Skin epidermis (tissue), 12 donors: ENCODE measurements around the gene SYT2.
A peak's percentile ranks its signal among the peaks of the same experiment; 100 is the strongest.
"Not testable (repeated sequence)": the region's sequence is repeated elsewhere in the genome, so short reads cannot be mapped to it uniquely, and the experiment has no call there.

ENCODE experiments used
- H3K27ac ChIP-seq, 21 experiments: fragments of 200-600 bp; sonication (generic) in 11 of 21; one replicate each; pipeline ENCODE4 v1.5.0; 2020; ENCODE audit warnings: mild to moderate bottlenecking in 3 of 21, inconsistent platforms in 2 of 21, moderate library complexity in 2 of 21
- H3K4me3 ChIP-seq, 7 experiments: fragments of 200-600 bp; sonication (generic) in 2 of 7; one replicate each; pipeline ENCODE4 v1.5.0; 2020; ENCODE audit warnings: inconsistent platforms in 2 of 7, mild to moderate bottlenecking in 2 of 7, moderate library complexity in 1 of 7

Gene SYT2

DNA sequence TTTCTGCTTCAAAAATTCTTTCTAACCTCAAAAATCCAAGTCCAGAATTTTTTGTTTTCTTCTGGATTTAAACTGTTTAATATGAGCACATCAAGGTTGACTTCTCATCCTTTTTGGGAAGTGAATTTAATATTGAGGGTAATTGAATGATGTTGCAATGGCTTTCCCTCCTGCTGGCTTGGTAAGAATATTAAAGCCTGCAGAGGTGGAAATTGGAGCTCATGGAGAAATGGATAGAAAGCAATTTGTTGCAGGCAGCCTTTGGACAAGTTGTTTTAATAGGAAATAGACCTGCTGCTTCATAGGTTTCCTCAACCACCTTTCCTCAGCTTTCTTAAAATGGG lies 124.7 kb downstream of the SYT2 start:
- Histone ChIP-seq H3K27ac (peak overlapping the region in 1 of 21 experiments; percentile 18), H3K4me3 (no peak overlapping the region)

DNA sequence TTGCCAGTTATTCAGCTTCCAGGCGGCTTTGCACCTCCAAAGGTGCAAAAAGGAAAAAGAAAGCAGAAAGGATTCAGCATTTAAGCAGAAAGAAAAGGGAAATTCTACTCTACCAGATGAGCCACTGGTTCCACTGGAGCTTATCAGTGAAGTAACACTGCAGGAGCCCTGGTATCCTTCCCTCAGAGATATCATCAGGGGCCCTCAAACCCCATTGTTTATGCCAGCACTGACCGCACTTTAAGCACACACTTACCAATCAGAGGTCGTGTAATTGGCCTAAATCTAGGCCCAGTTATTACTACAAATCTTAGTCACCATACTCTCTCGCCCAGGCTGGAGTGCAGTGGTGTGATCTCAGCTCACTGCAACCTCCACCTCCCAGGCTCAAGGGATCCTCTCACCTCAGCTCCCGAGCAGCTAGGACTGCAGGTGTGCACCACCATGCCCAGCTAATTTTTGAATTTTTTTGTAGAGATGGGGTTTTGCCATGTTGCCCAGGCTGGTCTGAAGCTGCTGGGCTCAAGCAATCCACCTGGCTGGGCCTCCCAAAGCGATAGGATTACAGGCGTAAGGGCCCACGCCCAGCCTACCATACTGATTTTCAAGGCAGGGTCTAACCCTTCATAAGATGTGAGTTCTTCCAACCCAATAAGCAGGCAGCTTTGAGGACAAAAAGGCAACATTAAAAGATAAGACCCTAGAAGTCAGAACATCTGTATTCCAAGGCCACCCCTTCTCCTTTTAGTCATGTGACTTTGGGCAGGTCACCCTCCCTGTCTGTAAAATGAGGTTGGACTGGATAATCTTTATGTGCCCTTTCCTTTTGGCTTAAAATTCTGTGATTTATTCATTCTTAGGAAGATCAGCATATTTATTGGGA lies 125.3 kb downstream of the SYT2 start:
- no peak overlapping the region for H3K27ac ChIP-seq
- H3K4me3 ChIP-seq = no peak overlapping the region

DNA sequence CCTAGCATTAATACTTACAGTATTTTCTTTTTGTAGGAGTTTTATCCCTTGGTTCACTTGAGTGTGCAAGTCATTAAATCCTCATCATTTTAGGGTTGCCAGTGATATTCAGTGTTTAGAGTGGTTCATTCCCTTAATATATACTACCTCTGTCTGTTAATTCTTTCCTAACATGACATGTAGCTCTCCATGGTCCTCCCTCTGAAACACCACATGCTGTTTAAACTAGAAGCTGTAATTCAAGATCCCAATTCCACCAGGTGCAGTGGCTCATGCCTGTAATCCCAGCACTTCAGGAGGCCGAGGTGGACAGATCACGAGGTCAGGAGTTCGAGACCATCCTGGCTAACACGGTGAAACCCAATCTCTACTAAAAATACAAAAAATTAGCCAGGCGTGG lies 127.9 kb downstream of the SYT2 start:
- H3K4me3 ChIP-seq = not testable (repeated sequence)

DNA sequence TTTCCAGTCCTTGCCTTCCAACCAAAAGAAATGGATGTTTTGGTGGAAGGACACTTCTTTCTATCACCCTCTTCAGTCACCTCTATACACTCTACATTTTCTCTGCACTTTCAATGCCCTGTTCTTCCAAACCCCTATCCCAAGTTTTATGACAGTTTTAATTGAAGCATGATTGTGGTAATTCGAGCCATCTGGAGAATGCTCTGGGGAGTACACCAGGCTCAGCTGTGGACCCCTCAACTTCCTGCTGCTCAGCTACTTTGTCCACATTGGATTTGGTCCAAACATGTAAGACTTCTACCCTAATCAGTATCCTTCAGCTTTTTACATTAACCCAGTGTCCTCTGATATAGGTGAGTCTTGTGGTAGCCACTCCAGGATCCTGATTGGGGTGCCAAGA lies 129.6 kb downstream of the SYT2 start:
- H3K27ac ChIP-seq = no peak overlapping the region
- H3K4me3 ChIP-seq = no peak overlapping the region

More for the DNA sequence above, 127.9 kb downstream of the SYT2 start:
- H3K27ac ChIP-seq = not testable (repeated sequence)

DNA sequence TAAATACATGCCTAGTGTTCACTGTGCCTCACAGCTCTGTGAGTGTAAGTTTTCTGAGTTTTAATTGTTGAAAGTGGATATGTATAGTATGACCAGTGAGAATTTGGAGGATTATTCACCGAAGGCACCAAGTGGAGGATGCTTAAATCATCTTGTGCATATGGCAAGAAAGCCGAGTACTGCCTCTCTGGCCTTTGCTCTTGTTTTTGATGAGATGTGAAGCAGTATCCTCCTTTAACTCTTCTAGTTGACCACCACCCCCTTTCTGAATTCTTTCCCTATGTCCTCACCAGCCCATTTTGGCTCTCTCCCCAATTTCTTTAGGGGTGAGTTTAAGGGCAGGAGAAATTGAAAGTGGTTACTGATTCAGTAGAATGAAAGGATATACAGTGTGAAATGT lies 130.4 kb downstream of the SYT2 start:
- H3K4me3 ChIP-seq = no peak overlapping the region
- H3K27ac ChIP-seq = peak overlapping the region in 2 of 21 experiments; percentile 10 to 15

DNA sequence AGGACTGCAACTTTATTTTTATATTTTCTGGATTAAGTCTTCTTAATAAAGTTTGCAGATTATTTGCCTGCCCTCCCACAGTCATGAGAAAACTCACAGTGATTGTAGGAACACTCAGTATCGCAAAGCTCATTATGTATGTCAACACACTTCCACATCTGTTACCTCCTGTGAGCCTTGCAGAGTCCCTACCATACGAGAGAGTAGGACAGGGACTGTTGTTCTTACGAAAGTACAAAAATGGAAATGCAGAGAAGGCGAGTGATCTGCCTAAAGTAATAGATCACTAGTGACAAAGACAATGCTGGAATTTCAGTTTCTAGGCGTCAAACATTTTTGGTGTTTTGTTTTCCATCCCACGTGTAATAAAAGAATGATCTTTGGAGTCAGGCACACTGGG lies 131.7 kb downstream of the SYT2 start:
- Histone ChIP-seq H3K4me3 (no peak overlapping the region), H3K27ac (peak overlapping the region in 12 of 21 experiments; percentile 0 to 48 (median 21))

DNA sequence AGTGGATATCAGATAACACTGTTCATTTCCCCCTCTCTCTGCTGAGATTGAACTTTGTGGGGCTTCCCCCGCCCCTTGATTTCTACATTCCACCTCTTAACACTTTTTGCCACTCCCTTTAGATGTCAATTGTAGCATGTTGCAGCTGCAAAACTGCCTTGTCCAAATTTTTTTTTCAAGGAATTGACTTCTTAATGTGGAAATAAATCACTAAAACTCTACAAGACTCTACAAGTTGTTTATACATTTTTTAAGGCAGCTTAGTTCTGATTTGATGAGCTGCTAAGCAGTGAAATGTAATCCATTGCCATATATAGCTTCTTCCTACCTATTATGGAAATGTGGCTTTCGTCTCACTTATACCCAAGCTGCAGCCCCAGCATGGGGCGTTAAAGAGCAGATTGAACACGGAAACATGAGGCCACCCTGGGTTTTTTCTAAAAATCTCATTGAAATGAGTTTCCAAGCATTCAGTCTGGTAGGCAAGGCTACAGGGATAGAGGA lies 132.2 kb downstream of the SYT2 start:
- Histone ChIP-seq H3K27ac (peak overlapping the region in 17 of 21 experiments; percentile 3 to 75 (median 42)), H3K4me3 (no peak overlapping the region)

DNA sequence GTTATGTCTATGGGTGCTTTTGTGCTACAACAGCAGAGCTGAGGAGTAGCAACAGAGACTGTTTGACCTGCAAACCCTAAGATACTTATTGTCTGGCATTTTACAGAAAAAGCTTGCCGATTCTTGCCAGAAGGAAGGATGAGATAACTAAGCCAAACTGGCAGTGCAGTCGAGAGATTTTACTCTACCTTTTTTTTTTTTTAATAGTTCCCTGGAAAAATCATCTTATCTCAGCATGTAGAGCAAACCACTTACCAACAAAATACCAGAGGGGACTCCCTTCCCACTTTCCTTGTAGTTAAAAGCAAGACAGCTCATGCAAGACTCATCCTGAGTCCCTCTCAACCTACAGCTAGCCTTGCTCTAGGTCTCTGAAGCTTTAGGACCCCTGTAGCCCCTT lies 132.9 kb downstream of the SYT2 start:
- peak overlapping the region in 16 of 21 experiments; percentile 8 to 75 (median 52) for H3K27ac ChIP-seq

DNA sequence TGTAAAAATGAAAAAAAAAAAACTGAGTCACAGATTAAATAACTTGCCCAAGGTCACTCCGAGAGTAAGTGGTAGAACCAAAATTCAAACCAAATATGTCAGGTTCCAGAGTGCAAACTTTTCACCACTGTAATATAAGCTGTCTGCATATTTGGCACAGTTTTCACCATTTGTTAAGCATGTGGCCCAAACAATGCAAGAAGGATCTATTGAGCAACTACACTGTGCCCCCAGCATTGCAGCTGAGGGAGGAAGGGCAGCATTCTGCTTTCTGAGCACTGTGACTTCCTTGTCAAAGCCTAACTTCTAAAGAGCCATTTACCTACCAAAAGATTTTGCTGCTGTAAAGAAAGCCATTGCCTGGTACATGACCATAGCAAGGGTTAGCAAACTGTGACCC lies 133.4 kb downstream of the SYT2 start:
- Histone ChIP-seq H3K27ac (peak overlapping the region in 15 of 21 experiments; percentile 6 to 75 (median 47)), H3K4me3 (no peak overlapping the region)

More for the DNA sequence above, 132.9 kb downstream of the SYT2 start:
- H3K4me3 ChIP-seq = no peak overlapping the region

DNA sequence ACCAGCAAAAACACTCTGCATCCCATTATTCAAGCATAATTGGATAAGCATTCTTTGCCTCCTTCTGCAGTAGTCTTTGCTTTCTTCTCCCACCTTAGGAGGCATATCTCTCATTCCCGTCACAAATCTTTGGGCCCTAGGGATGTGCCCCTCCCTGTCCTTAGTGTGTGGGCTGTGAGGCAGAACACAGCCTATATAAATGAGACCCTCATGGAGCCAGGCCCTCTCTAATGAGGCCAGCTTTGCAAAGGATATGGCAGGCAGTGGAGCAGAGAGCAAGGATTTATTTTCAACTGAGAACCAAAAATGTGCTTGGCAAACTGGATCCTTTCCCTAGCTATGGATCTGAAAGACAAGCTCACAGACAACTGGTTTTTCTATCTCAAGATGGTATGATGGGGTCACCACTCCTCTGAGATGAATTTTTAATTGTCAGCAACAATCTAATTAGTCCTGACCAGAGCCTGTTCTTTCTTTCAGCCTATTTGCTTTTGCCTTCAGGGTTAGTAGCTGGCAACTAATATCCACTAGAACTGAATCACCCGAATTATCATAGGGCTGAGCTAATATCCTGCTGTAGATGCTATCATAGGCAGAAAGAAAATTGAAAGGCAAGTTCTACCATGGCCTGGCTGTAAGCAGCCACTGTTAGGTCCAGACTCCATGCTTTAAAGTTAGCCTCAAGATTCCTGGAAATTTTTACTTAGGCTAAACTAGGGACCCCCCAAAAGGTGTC lies 134.2 kb downstream of the SYT2 start:
- H3K27ac ChIP-seq = peak overlapping the region in 13 of 21 experiments; percentile 22 to 75 (median 50)

DNA sequence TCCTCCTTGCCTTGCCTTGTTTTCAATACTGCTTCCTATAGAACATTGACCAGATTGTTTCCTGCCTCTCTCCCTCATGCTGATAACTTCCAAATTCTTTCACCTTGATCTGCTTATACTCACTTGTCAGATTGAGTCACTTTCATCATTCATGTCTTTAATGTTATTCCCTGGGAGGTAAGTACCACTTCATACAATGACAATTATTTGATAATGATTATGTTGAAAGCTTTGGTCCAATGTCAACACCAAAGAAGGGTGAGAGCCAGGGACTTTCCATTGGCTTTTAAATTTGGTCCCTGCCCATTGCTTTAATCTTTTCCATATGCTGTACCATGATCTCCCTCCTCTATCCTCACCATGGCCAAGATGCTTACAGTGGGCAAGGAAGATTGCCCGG lies 137.4 kb downstream of the SYT2 start:
- Histone ChIP-seq H3K27ac (no peak overlapping the region), H3K4me3 (no peak overlapping the region)

More for the DNA sequence above, 134.2 kb downstream of the SYT2 start:
- H3K4me3 ChIP-seq = no peak overlapping the region

DNA sequence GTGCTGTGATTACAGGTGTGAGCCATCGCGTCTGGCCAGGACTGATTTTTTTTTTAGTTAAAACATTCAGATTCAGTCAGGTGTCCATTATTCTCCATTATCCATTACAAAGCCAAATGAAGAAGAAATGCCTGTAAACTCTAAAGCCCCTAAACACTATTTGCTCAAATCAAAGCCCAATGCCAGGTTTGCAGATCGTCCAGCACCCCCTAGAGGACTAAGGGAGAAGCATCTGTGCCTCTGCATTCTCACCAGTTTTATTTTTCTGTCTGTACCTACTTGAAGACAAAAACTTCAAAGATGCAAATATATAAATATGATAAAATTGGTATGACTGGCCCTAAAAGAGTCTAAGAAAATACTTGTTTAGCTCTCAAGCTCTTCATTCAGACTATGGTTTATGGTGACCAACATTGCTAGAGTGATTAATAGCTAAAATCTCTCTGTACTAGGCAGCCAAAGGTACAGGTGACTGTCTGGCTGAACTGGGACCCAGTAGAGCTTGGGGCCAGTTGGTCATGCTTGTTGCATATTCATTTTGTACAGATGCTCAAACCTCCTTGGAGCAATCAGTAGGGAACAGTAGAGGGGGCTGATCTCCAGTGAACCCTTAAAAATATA lies 138.4 kb downstream of the SYT2 start:
- Histone ChIP-seq H3K4me3 (no peak overlapping the region), H3K27ac (peak overlapping the region in 1 of 21 experiments; percentile 17)

DNA sequence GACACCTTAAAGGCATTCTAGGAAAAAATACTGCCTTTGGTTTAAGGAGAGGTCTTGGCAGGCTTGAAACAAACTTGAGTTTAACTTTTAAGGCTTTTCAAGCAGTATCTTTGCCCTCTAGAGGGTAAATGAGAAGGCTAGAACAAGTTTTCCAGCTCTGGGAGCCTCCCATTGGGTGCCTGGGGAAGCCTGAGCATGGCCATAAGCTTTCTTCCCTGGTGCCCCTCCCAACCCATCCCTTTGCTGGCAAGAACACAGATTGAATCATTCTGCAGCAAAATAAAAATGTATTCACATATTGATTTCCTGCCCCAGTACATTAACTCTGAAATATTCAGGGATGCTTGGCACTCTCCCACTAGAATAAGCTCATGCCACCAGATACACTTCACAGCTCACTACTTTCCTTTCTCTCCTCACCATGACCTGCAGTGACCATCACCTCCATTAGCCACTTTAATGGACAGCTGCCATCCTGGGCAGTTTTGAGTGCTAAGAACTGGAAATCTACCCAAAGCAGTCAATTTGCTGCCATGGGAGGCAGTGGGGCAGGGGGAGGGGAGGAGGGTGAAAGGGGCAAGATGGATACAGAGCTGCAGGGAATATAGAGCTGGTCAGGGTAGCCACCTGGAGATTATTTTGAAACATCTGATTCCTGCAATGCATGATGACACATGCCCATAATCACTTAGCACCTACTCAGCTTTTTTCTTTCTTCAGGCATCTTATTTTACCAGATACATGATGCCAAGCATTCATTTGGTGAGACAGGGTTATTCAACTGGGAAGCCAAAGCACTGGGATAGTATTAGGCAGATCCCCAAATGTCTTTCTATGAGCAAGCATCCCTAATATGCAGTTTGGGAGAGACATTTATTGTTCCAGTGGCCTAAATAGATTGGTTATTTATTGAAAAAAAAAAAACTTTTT lies 140.6 kb downstream of the SYT2 start:
- Histone ChIP-seq H3K4me3 (no peak overlapping the region), H3K27ac (peak overlapping the region in 6 of 21 experiments; percentile 5 to 49 (median 21))

DNA sequence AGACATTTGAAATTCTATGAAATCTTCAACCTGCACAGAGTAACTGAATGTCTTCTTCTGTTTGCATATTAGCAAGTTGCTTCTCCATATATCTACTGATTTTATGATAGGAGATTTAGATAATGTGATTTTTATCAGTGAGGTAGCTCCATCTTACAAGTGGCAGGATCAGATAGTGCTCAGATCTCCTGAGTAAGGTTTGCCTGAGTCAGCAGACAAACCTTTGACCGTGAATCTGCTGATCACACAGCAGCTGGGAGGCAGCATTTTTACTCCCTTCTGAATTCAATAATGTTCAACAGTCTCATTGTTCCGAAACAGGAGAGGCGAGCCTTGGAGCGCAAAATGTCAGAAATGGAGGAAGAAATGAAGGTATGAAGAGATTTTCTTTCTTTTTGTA lies 141.4 kb downstream of the SYT2 start:
- peak overlapping the region in 7 of 21 experiments; percentile 5 to 49 (median 22) for H3K27ac ChIP-seq

DNA sequence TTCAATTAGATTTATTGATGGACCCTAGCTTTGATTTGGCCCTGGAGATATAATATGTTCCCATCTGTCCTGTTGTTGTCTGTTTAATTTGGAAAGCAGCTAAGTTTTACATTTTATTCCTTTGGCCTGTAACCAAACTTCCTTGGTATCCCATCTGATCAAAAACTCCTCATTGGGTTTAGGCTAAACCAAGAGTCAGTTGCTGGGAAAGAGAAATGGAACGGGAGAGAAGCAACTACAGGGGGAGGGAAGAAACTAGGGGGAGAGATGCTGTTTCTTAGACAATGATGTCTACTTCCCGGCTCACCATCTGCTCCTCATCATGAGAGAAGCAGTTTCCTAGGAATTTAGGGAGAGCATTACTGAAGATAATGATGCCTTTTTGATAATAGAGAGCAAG lies 141.8 kb downstream of the SYT2 start:
- H3K27ac ChIP-seq = peak overlapping the region in 10 of 21 experiments; percentile 2 to 51 (median 33)
- no peak overlapping the region for H3K4me3 ChIP-seq

More for the DNA sequence above, 141.4 kb downstream of the SYT2 start:
- no peak overlapping the region for H3K4me3 ChIP-seq

DNA sequence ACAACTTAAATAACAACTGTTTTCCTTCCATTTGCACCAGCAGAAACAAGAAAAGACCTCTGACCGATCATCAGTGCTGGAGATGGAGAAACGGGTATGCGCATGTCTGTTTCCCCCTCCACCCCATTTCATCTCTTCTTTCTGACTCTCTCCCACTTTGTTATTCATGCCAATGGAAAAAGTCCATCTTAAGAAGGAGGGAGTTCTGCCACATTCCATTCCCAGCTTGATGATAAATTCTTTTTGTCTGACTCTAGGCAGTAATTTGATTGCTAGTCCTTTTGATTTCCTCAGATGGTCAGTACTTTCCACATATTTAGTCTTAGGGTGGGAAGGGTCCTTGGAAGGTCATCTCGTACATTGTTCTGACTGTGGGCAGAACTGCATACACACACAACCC lies 142.5 kb downstream of the SYT2 start:
- peak overlapping the region in 10 of 21 experiments; percentile 0 to 51 (median 28) for H3K27ac ChIP-seq
- H3K4me3 ChIP-seq = no peak overlapping the region

DNA sequence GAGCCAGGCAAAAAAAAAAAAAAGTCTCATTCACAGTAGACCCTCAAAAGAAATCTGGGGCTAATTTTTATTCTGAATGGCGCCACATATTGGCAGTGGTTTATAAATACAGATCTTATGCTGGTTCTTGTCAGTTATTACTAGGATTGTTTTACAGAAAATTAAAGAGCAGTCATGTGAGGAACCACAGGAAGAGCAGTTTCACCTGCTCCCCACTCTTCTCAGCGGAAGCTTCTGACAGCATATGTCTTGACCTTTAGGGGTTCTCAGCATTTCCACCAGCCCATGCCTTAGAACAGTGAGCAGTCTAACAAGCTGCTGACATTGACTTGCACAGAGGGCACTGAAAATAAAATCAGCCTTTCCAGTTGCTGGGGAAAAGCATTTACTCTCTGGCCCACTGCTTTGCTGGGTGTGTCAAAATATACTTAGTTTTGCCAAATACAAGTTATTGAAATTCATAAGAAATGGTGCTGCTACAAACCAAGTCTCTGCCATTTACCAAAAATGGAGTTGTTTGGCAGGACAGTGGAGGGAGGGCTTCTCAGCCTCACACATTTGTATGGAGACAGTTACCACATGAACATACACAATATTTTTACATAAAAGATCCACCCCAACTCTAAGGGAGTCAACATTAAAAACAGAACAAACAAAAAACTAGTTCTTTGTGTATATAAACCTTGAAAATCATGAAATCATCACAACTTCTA lies 144.2 kb downstream of the SYT2 start:
- no peak overlapping the region for H3K4me3 ChIP-seq
- H3K27ac ChIP-seq = peak overlapping the region in 10 of 21 experiments; percentile 11 to 51 (median 30)

DNA sequence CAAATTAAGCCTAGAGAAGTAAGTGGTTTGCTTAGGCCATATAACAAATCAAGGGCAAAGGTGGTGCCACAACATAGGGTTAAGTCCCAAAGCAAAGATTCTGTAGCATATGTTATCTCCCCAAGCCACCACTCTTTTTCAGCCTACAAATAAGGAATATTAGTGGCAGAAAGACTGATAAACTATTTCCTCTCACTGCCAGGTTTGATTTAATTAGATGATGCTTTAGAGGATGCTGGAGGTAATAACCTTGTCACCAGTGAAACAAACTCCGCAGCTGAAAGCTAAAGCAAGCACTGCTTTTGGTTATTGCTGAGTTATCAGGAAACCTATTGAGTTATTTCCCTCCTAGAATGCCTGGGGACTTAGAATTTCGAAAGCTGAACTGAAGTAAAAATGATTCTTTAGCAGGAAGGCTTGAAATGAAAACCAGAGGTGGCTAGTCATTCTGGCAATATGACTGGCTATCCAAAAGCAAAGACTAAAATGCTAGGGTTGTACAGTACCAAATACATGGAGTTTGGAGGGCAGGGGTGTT lies 145.2 kb downstream of the SYT2 start:
- peak overlapping the region in 9 of 21 experiments; percentile 21 to 51 (median 42) for H3K27ac ChIP-seq
- H3K4me3 ChIP-seq = no peak overlapping the region
